T-cell (primary cell): ENCODE data around the gene ZNF213. TPM values are rescaled to one million over a fixed set of nuclear protein-coding genes. Genes with fewer than 3 reads are reported as not detected.
"Not testable (repeated sequence)": the region's sequence is repeated elsewhere in the genome, so short reads cannot be mapped to it uniquely, and the experiment has no call there.

Experiments
- ATAC-seq, 4 experiments: fragments of 200-7000 bp in 3 of 4; fragments of 150-1000 bp in 1 of 4; cut with Tn5 transposase; replicated peaks in 1 of 4; 1 replicate in 3 of 4; 2 replicates in 1 of 4; pipeline ENCODE4 v1.10.0; 2021; ENCODE audit warnings: moderate library complexity in 3 of 4, mild to moderate bottlenecking in 2 of 4, moderate number of reproducible peaks in 1 of 4
- CTCF ChIA-PET, 2 donors: fragments of 300-600 bp; sonication (Branson Sonifier 250); formaldehyde crosslinking; loops; one replicate each; lab custom pipeline; 2022; ENCODE audit warnings: antibody characterized with exemption in 2 of 2; lab: Charles Lee
- POLR2A ChIA-PET, 2 donors: fragments of 300-600 bp; sonication (Branson Sonifier 250); formaldehyde crosslinking; loops; one replicate each; lab custom pipeline; 2022; ENCODE audit warnings: antibody characterized with exemption in 2 of 2; lab: Charles Lee
- DNase-seq, 35 experiments: peaks; one replicate each; pipeline versions ENCODE4 v3.0.0 to v3.0.0-alpha.2; 2013 to 2023
- H3K27ac ChIP-seq: one replicate; pipeline ENCODE4 v1.5.1; 2013; ENCODE audit warnings: low read length
- H3K27me3 ChIP-seq, 2 experiments: replicated peaks in 1 of 2; 1 replicate in 1 of 2; 2 replicates in 1 of 2; pipeline versions ENCODE4 v1.6.1 to v1.7.0; 2013; ENCODE audit warnings: low read length in 1 of 2, mixed read lengths in 1 of 2; ENCODE audit not compliant: control insufficient read depth in 2 of 2, insufficient read depth in 2 of 2; ENCODE audit errors: extremely low read depth in 1 of 2
- H3K36me3 ChIP-seq, 2 donors: 1 replicate in 1 of 2; 2 replicates in 1 of 2; pipeline versions ENCODE4 v1.6.1 to v1.7.0; 2013; ENCODE audit warnings: low read length in 1 of 2; ENCODE audit not compliant: control insufficient read depth in 2 of 2, insufficient read depth in 1 of 2; ENCODE audit errors: extremely low read depth in 1 of 2
- H3K4me1 ChIP-seq, 2 experiments: 1 replicate in 1 of 2; 2 replicates in 1 of 2; pipeline versions ENCODE4 v1.6.1 to v1.7.0; 2013; ENCODE audit warnings: low read length in 2 of 2, mixed read lengths in 1 of 2; ENCODE audit not compliant: insufficient read depth in 2 of 2, control insufficient read depth in 1 of 2; ENCODE audit errors: extremely low read depth in 1 of 2
- H3K4me3 ChIP-seq, 2 donors: 1 replicate in 1 of 2; 2 replicates in 1 of 2; pipeline versions ENCODE4 v1.5.1 to v1.7.0; 2013; ENCODE audit warnings: mild to moderate bottlenecking in 2 of 2, low read length in 1 of 2, moderate library complexity in 1 of 2; ENCODE audit not compliant: control insufficient read depth in 1 of 2; ENCODE audit errors: extremely low read depth in 1 of 2
- H3K9me3 ChIP-seq: 2 replicates; pipeline ENCODE4 v1.7.0; 2013
- H3K27ac Mint-ChIP-seq, 2 donors: one replicate each; pipeline ENCODE4 v1.8.0; 2020 to 2021; ENCODE audit warnings: mild to moderate bottlenecking in 2 of 2, mixed read lengths in 2 of 2
- H3K27me3 Mint-ChIP-seq, 2 donors: one replicate each; pipeline ENCODE4 v1.8.0; 2021 to 2022; ENCODE audit warnings: mixed read lengths in 2 of 2
- H3K36me3 Mint-ChIP-seq: one replicate; pipeline ENCODE4 v1.8.0; 2021; ENCODE audit warnings: mixed read lengths
- H3K4me1 Mint-ChIP-seq, 3 donors: one replicate each; pipeline ENCODE4 v1.8.0; 2020 to 2022; ENCODE audit warnings: mixed read lengths in 3 of 3, mild to moderate bottlenecking in 1 of 3
- H3K4me3 Mint-ChIP-seq, 3 donors: one replicate each; pipeline ENCODE4 v1.8.0; 2020 to 2022; ENCODE audit warnings: mild to moderate bottlenecking in 3 of 3, mixed read lengths in 3 of 3, moderate library complexity in 3 of 3
- H3K9me3 Mint-ChIP-seq, 3 donors: one replicate each; pipeline ENCODE4 v1.8.0; 2020 to 2022; ENCODE audit warnings: mixed read lengths in 3 of 3
- WGBS: methylation state at CpG from one replicate; pipeline ENCODE4 v1.1.5; 2013; ENCODE audit warnings: missing lambda C conversion rate; ENCODE audit not compliant: insufficient coverage; 5-methylcytosine and 5-hydroxymethylcytosine counted together
- total RNA-seq, 35 experiments: library from RNA in 6 of 35; stranded (reverse) in 6 of 35; fragments of 120-200 nt in 1 of 35; gene quantifications; one replicate each; pipeline versions ENCODE4 v1.2.1 to v1.2.4 and lab custom pipeline; 2013 to 2026

Gene ZNF213
- total RNA-seq, 5 donors from 2014 or later (not counting 1 experiment from before 2014, with no cell fraction given): 3.1 to 16.9 (median 12.8) TPM

DNA sequence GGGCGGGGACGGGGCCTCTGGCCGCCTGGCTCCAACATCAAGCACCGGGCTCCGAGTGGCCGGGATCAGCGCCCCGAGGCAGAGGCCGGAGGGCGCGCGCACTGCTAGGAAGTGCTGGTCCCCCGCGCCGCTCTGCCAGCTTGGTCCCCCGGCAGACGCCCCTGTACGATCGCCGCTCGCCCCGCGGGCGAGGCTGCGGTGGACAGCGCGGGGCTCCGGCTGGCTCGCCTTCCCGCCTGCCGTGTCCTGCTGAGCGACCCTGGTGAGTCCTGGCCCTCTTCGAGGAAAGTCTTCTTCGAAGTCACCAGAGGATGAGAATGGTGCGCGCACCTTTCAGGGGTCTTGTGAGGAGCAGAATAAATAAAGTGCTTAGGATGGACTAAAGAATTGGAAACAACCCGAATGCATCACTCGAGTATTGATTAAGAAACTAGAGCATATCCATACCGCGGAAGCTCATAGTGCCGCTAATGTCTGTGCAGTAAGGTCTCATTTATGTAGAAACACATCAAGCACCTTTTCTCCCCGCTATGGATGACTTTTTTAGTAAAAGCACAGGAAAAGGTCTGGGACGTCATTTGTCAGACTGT lies 392 bp downstream of the ZNF213 start:
- Histone ChIP-seq H3K4me3 (peak overlapping the region; percentile 74 to 82), H3K4me1 (peaks cover 14 to 43% of the 10 kb centered on the region in 2 experiments), H3K9me3 (no peaks in the 10 kb centered on the region), H3K27me3 (no peaks in the 10 kb centered on the region), H3K36me3 (peaks cover 6 to 21% of the 10 kb centered on the region in 2 donors), H3K27ac (peak overlapping the region; percentile 60)
- ChIA-PET POLR2A (interaction anchor here in 1 of 2 donors (0.5 to 1.2 kb wide), 5 partner anchors 11 to 742 kb away, joined by 3 to 11 read pairs (median 3); partner anchors contain the start of gene OR1F1), CTCF (interaction anchor here (0.6 to 1.8 kb wide), 19 partner anchors 10 to 824 kb away, joined by 3 to 17 read pairs (median 4); no protein-coding TSS in a partner anchor)
- no peaks in the 10 kb centered on the region for H3K9me3 Mint-ChIP-seq
- peaks cover 28 to 34% (median 28%) of the 10 kb centered on the region in 3 donors for H3K4me1 Mint-ChIP-seq
- peak overlapping the region; percentile 86 to 99 (median 98) for H3K4me3 Mint-ChIP-seq
- H3K27ac Mint-ChIP-seq: peak overlapping the region; percentile 82 to 83
- peak in 2 of 35 experiments; percentile 20 to 34 for DNase-seq
- 1% methylated on average over 36 of the region's 43 CpGs for WGBS
- H3K36me3 Mint-ChIP-seq: peaks cover 7% of the 10 kb centered on the region
- ATAC-seq: peak in 2 of 4 experiments; percentile 2 to 31
- no peaks in the 10 kb centered on the region for H3K27me3 Mint-ChIP-seq

DNA sequence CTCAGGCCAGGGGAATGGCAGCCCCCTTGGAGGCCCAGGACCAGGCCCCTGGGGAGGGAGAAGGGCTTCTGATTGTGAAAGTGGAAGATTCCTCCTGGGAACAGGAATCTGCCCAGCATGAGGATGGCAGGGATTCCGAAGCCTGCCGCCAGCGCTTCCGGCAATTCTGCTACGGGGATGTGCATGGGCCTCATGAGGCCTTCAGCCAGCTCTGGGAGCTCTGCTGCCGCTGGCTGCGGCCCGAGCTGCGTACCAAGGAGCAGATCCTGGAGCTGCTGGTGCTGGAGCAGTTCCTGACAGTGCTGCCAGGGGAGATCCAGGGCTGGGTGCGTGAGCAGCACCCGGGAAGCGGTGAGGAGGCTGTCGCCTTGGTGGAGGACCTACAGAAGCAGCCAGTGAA lies 2.4 kb downstream of the ZNF213 start:
- ATAC-seq (no peak), DNase-seq (no peak)
- POLR2A ChIA-PET: no interaction called here
- H3K36me3 Mint-ChIP-seq: peaks cover 16% of the 10 kb centered on the region
- WGBS: 98% methylated on average over 11 of the region's 13 CpGs
- Histone ChIP-seq H3K9me3 (no peaks in the 10 kb centered on the region), H3K27me3 (no peaks in the 10 kb centered on the region), H3K4me1 (peaks cover 14 to 36% of the 10 kb centered on the region in 2 experiments), H3K27ac (no peak overlapping the region), H3K4me3 (no peak overlapping the region), H3K36me3 (peaks cover 18 to 29% of the 10 kb centered on the region in 2 donors)
- CTCF ChIA-PET: no interaction called here
- peaks cover 21 to 27% (median 26%) of the 10 kb centered on the region in 3 donors for H3K4me1 Mint-ChIP-seq
- H3K27me3 Mint-ChIP-seq: no peaks in the 10 kb centered on the region
- H3K9me3 Mint-ChIP-seq: no peaks in the 10 kb centered on the region
- no peak overlapping the region for H3K27ac Mint-ChIP-seq
- H3K4me3 Mint-ChIP-seq: peak overlapping the region in 1 of 3 donors; percentile 6

DNA sequence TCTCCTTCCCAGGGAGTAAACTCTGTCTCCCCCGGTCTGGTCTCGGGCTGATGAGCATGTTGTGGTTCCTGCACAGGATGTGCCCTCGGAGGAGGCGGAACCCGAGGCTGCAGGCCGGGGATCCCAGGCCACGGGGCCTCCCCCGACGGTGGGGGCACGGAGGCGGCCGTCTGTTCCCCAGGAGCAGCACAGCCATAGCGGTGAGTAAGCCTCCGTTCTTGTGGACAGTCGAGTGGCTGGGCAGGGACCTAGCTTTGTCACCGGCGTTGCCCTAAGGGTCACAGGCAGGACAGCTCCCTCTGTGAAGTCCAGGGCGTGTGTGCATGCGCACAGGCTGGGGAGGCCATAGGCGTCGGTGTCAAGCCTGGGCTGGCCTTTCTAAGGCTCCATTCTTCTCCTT lies 3.5 kb downstream of the ZNF213 start:
- DNase-seq (no peak), ATAC-seq (no peak)
- Histone ChIP-seq H3K9me3 (no peaks in the 10 kb centered on the region), H3K4me1 (peaks cover 10 to 30% of the 10 kb centered on the region in 2 experiments), H3K27ac (no peak overlapping the region), H3K27me3 (no peaks in the 10 kb centered on the region), H3K4me3 (no peak overlapping the region), H3K36me3 (peaks cover 24 to 34% of the 10 kb centered on the region in 2 donors)
- H3K36me3 Mint-ChIP-seq: peaks cover 19% of the 10 kb centered on the region
- no peak overlapping the region for H3K4me3 Mint-ChIP-seq
- WGBS: 88% methylated on average over 19 of the region's 21 CpGs
- H3K9me3 Mint-ChIP-seq: no peaks in the 10 kb centered on the region
- peaks cover 17 to 23% (median 23%) of the 10 kb centered on the region in 3 donors for H3K4me1 Mint-ChIP-seq
- H3K27ac Mint-ChIP-seq: no peak overlapping the region
- ChIA-PET POLR2A (no interaction called here), CTCF (interaction anchor here in 1 of 2 donors (0.5 kb wide), 1 partner anchor 90 kb away, joined by 5 read pairs; no protein-coding TSS in a partner anchor)
- H3K27me3 Mint-ChIP-seq: no peaks in the 10 kb centered on the region

DNA sequence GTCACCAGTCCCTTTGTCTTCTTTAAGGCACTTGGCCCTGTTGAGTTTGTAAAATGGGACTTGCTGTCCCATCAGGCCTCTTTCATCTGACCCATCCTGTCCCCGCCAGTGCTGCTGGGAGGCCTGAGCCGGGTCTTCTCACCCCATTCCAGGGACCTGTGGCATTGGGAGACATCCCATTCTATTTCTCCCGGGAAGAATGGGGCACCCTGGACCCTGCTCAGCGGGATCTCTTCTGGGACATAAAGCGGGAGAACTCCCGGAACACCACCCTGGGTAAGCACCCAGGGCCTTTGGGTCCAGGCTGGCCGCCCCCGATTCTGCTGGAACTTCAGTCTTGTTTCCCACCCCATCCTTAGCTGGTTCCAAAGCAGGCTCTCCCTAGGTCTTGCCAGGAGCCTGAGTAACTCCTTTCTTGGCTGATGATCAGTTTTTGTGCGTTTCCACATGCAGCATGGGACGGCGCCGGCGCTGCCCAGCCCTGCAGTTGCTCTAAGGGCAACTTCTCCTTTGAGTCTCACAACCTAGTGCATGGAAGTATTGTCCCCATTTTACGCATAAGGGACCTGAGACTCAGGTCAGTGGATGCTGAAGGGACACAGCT lies 4.1 kb downstream of the ZNF213 start:
- no peak overlapping the region for H3K4me3 Mint-ChIP-seq
- CTCF ChIA-PET: interaction anchor here in 1 of 2 donors (0.5 kb wide), 1 partner anchor 91 kb away, joined by 5 read pairs; no protein-coding TSS in a partner anchor
- Histone ChIP-seq H3K27ac (no peak overlapping the region), H3K36me3 (peaks cover 24 to 34% of the 10 kb centered on the region in 2 donors), H3K4me1 (peaks cover 6 to 28% of the 10 kb centered on the region in 2 experiments), H3K4me3 (no peak overlapping the region), H3K27me3 (no peaks in the 10 kb centered on the region), H3K9me3 (no peaks in the 10 kb centered on the region)
- H3K36me3 Mint-ChIP-seq: peaks cover 19% of the 10 kb centered on the region
- ATAC-seq: no peak
- no peaks in the 10 kb centered on the region for H3K27me3 Mint-ChIP-seq
- peaks cover 13 to 20% (median 19%) of the 10 kb centered on the region in 3 donors for H3K4me1 Mint-ChIP-seq
- DNase-seq: no peak
- 97% methylated on average over 9 of the region's 14 CpGs for WGBS
- POLR2A ChIA-PET: no interaction called here
- no peak overlapping the region for H3K27ac Mint-ChIP-seq
- no peaks in the 10 kb centered on the region for H3K9me3 Mint-ChIP-seq

DNA sequence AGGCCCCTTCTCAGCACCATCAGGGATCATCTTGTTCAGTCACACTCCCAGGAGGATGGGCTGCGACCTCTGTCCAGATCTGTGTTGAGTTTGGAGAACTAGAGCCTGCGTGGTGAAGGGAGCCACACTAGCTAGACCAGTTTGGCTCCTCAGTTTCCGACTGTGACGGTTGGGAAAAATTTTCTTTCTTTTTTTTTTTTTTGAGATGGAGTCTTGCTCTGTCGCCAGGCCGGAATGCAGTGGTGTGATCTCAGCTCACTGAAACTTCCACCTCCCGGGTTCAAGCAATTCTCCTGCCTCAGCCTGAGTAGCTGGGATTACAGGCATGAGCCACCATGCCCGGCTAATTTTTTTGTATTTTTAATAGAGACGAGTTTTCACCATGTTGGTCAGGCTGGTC lies 4.7 kb downstream of the ZNF213 start:
- POLR2A ChIA-PET, H3K27ac Mint-ChIP-seq, H3K27me3 Mint-ChIP-seq, H3K4me3 ChIP-seq, H3K9me3 Mint-ChIP-seq, H3K9me3 ChIP-seq, H3K27ac ChIP-seq, H3K27me3 ChIP-seq, H3K4me3 Mint-ChIP-seq, CTCF ChIA-PET, ATAC-seq, DNase-seq: not testable (repeated sequence)
- peaks cover 19% of the 10 kb centered on the region for H3K36me3 Mint-ChIP-seq
- H3K4me1 Mint-ChIP-seq: peaks cover 11 to 17% (median 16%) of the 10 kb centered on the region in 3 donors
- H3K4me1 ChIP-seq: peaks cover 5 to 21% of the 10 kb centered on the region in 2 experiments
- WGBS: 100% methylated on average over 4 of the region's 9 CpGs
- peaks cover 24 to 34% of the 10 kb centered on the region in 2 donors for H3K36me3 ChIP-seq

DNA sequence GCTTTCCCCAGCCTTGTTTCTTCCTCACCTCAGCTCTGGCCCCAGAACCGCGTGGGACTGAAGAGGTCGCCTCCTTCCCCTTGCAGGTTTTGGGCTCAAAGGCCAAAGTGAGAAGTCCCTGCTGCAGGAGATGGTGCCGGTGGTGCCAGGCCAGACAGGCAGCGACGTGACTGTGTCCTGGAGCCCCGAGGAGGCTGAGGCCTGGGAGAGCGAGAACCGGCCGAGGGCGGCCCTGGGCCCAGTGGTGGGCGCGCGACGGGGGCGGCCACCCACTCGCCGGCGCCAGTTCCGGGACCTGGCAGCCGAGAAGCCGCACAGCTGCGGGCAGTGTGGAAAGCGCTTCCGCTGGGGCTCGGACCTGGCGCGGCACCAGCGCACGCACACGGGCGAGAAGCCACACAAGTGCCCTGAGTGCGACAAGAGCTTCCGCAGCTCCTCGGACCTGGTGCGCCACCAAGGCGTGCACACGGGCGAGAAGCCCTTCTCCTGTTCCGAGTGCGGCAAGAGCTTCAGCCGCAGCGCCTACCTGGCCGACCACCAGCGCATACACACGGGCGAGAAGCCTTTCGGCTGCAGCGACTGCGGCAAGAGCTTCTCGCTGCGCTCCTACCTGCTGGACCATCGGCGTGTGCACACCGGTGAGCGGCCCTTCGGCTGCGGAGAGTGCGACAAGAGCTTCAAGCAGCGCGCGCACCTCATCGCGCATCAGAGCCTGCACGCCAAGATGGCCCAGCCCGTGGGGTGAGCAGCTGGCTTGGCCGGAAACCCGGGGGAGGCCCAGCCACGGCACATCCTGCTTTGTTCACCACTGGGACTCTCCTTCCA lies 6.0 kb downstream of the ZNF213 start:
- Mint-ChIP-seq H3K9me3 (no peaks in the 10 kb centered on the region), H3K27ac (no peak overlapping the region), H3K4me3 (no peak overlapping the region), H3K4me1 (peaks cover 7 to 13% (median 8%) of the 10 kb centered on the region in 3 donors), H3K36me3 (peaks cover 19% of the 10 kb centered on the region), H3K27me3 (no peaks in the 10 kb centered on the region)
- no peaks in the 10 kb centered on the region for H3K9me3 ChIP-seq
- ATAC-seq (no peak), DNase-seq (no peak)
- ChIA-PET POLR2A (interaction anchor here in 1 of 2 donors (0.7 kb wide), 1 partner anchor 11 kb away, joined by 3 read pairs; no protein-coding TSS in a partner anchor), CTCF (interaction anchor here in 1 of 2 donors (0.6 kb wide), 1 partner anchor 27 kb away, joined by 3 read pairs; no protein-coding TSS in a partner anchor)
- peaks cover 0 to 5% of the 10 kb centered on the region in 2 experiments for H3K27me3 ChIP-seq
- H3K27ac ChIP-seq: no peak overlapping the region
- H3K4me3 ChIP-seq: no peak overlapping the region
- peaks cover 0 to 15% of the 10 kb centered on the region in 2 experiments for H3K4me1 ChIP-seq
- 94% methylated on average over 69 of the region's 69 CpGs for WGBS
- H3K36me3 ChIP-seq: peaks cover 24 to 34% of the 10 kb centered on the region in 2 donors
